ENCODE measurements around the gene ESPN.
"Not testable (repeated sequence)": the region's sequence is repeated elsewhere in the genome, so short reads cannot be mapped to it uniquely, and the experiment has no call there.

The ESPN gene

GRCh38 chr1:6426277-6426971 lies 1.8 kb downstream of the ESPN start:
- Mint-ChIP-seq H3K4me3 (no peak overlapping the region), H3K4me1 (peaks cover 7% of the 10 kb centered on the region), H3K27me3 (peaks cover 75% of the 10 kb centered on the region), H3K27ac (ENCODE audit: low read depth) (no peak overlapping the region), H3K36me3 (ENCODE audit: insufficient read depth) (no peaks in the 10 kb centered on the region), H3K9me3 (no peaks in the 10 kb centered on the region)
- ATAC-seq (replicated peaks; ENCODE audit: extremely low read depth, poor library complexity, severe bottlenecking) (no peak), DNase-seq (ENCODE audit: low spot score in 2 of 2) (no peak)

DNA sequence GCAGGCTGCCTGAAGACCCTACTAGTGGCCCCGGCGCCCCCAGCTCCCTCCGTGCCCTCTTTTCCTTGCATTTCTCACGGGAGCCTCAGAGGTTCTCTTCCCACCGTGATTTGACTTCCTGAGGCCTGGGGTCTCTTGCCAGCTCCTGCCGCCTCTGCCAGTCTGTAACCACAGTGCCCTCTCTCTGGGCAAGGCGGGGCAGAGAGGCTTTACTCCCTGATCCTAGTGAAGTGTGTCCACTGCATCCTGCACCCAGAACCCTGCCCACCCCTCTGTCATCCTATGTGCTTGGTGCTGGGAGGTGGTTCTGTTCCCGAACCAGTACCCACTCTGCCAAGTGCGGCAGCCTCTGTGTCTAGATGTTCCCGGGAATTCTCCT lies 2.4 kb downstream of the ESPN start:
- Mint-ChIP-seq H3K4me3 (no peak overlapping the region), H3K27me3 (peaks cover 70% of the 10 kb centered on the region), H3K4me1 (peaks cover 7% of the 10 kb centered on the region), H3K9me3 (no peaks in the 10 kb centered on the region), H3K27ac (ENCODE audit: low read depth) (no peak overlapping the region), H3K36me3 (ENCODE audit: insufficient read depth) (no peaks in the 10 kb centered on the region)
- DNase-seq (ENCODE audit: low spot score in 2 of 2): no peak
- no peak for ATAC-seq (replicated peaks; ENCODE audit: extremely low read depth, poor library complexity, severe bottlenecking)

GRCh38 chr1:6427441-6428390 lies 3.1 kb downstream of the ESPN start:
- Mint-ChIP-seq H3K27ac (ENCODE audit: low read depth) (no peak overlapping the region), H3K4me1 (peaks cover 7% of the 10 kb centered on the region)

GRCh38 chr1:6428453-6428852 lies 3.9 kb downstream of the ESPN start:
- not testable (repeated sequence) for H3K9me3 Mint-ChIP-seq; H3K4me1 Mint-ChIP-seq; H3K4me3 Mint-ChIP-seq; ATAC-seq (replicated peaks; ENCODE audit: extremely low read depth, poor library complexity, severe bottlenecking); DNase-seq (ENCODE audit: low spot score in 2 of 2); H3K36me3 Mint-ChIP-seq (ENCODE audit: insufficient read depth); H3K27ac Mint-ChIP-seq (ENCODE audit: low read depth)
- peaks cover 58% of the 10 kb centered on the region for H3K27me3 Mint-ChIP-seq

More at GRCh38 chr1:6427441-6428390, 3.1 kb downstream of the ESPN start:
- no peaks in the 10 kb centered on the region for H3K36me3 Mint-ChIP-seq (ENCODE audit: insufficient read depth)
- no peak for DNase-seq (ENCODE audit: low spot score in 2 of 2)
- ATAC-seq (replicated peaks; ENCODE audit: extremely low read depth, poor library complexity, severe bottlenecking): no peak
- peaks cover 62% of the 10 kb centered on the region for H3K27me3 Mint-ChIP-seq
- no peak overlapping the region for H3K4me3 Mint-ChIP-seq
- H3K9me3 Mint-ChIP-seq: no peaks in the 10 kb centered on the region

- H3K4me3 Mint-ChIP-seq; H3K36me3 Mint-ChIP-seq (ENCODE audit: insufficient read depth); DNase-seq (ENCODE audit: low spot score in 2 of 2); H3K9me3 Mint-ChIP-seq; H3K27ac Mint-ChIP-seq (ENCODE audit: low read depth); H3K4me1 Mint-ChIP-seq; ATAC-seq (replicated peaks; ENCODE audit: extremely low read depth, poor library complexity, severe bottlenecking): not testable (repeated sequence)
- H3K27me3 Mint-ChIP-seq: peaks cover 49% of the 10 kb centered on the region
Measured at GRCh38 chr1:6429660-6430411, 5.3 kb downstream of the ESPN start.

DNA sequence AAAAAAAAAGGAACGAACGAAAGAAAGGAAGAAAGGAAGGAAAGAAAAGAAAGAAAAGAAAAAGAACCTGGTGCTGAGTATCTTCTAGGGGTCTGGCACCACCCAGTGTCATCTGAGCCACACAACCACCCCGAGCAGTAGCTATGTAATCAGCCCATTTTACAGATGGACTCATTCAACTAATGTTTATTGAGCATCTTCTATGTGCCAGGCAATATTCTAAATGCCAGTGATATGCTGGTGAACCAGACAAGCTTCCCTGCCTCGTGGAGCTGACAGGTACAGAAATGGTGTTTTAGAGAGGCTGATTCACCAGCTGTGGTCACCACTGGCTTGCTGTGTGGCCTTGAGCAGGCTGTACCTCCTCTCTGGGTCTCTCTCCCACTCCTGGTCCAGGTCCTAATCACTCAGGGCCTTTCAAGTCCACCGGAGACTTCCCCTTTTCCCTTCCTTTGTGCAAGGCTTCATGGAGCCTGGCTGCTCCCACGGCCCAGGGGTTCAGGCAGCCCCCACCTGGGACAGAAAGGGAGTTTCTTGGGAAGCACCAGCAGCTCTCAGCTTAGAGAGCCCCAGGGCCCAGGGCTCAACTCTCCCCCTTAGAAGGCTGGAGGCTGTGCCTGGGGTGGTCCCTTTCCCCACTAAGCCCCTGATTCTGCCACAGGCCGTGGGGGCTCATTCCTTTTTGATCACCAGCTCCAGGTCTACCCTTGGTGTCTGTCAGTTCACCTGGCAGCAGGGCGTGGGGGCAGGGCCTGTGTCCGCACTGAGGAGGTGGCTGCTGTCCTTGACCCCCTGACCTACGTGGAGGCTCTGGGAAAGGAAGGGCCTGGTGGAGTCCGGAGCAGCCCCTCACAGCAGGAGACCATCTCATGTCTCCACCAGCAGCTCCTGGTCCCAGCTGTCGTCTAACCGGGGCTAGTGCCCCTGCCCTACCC lies 7.3 kb downstream of the ESPN start:
- H3K4me1 Mint-ChIP-seq; DNase-seq (ENCODE audit: low spot score in 2 of 2); H3K36me3 Mint-ChIP-seq (ENCODE audit: insufficient read depth); H3K4me3 Mint-ChIP-seq; H3K9me3 Mint-ChIP-seq; H3K27ac Mint-ChIP-seq (ENCODE audit: low read depth); ATAC-seq (replicated peaks; ENCODE audit: extremely low read depth, poor library complexity, severe bottlenecking): not testable (repeated sequence)
- peaks cover 41% of the 10 kb centered on the region for H3K27me3 Mint-ChIP-seq

GRCh38 chr1:6434186-6434585 lies 9.6 kb downstream of the ESPN start:
- no peak overlapping the region for H3K27ac Mint-ChIP-seq (ENCODE audit: low read depth)
- ATAC-seq (replicated peaks; ENCODE audit: extremely low read depth, poor library complexity, severe bottlenecking): no peak
- no peaks in the 10 kb centered on the region for H3K9me3 Mint-ChIP-seq
- H3K27me3 Mint-ChIP-seq: peaks cover 42% of the 10 kb centered on the region
- H3K4me1 Mint-ChIP-seq: peaks cover 9% of the 10 kb centered on the region
- DNase-seq (ENCODE audit: low spot score in 2 of 2): no peak
- peaks cover 2% of the 10 kb centered on the region for H3K36me3 Mint-ChIP-seq (ENCODE audit: insufficient read depth)
- no peak overlapping the region for H3K4me3 Mint-ChIP-seq

- Mint-ChIP-seq H3K36me3 (ENCODE audit: insufficient read depth) (peaks cover 2% of the 10 kb centered on the region), H3K27ac (ENCODE audit: low read depth) (no peak overlapping the region), H3K9me3 (no peaks in the 10 kb centered on the region), H3K27me3 (peaks cover 43% of the 10 kb centered on the region), H3K4me3 (no peak overlapping the region), H3K4me1 (peaks cover 15% of the 10 kb centered on the region)
- no peak for DNase-seq (ENCODE audit: low spot score in 2 of 2)
- no peak for ATAC-seq (replicated peaks; ENCODE audit: extremely low read depth, poor library complexity, severe bottlenecking)
Measured at GRCh38 chr1:6435129-6435528, 10.6 kb downstream of the ESPN start.

DNA sequence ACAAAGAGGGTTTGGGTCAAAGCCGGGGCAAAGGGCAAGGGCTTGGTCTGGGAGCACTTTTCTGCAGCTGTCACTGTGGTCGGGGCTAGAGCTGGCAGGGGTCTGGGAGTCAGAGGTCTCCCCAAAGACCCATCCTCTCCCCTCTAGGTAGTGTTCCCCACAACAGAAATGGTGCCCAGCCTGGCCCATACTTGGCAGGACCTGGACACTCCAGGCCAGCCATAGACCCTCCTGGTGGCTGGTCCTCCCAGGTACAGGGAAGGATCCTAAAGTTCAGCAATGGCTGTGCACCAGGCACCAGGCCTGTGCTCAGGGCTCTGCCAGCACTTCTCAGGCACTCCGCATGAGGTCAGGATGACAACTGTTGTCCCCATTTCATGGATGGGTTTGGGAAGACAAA lies 11.0 kb downstream of the ESPN start:
- DNase-seq (ENCODE audit: low spot score in 2 of 2): no peak
- Mint-ChIP-seq H3K9me3 (no peaks in the 10 kb centered on the region), H3K27me3 (peaks cover 38% of the 10 kb centered on the region), H3K27ac (ENCODE audit: low read depth) (no peak overlapping the region), H3K4me3 (no peak overlapping the region), H3K4me1 (peaks cover 15% of the 10 kb centered on the region), H3K36me3 (ENCODE audit: insufficient read depth) (peaks cover 2% of the 10 kb centered on the region)
- ATAC-seq (replicated peaks; ENCODE audit: extremely low read depth, poor library complexity, severe bottlenecking): no peak

- not testable (repeated sequence) for H3K4me3 Mint-ChIP-seq; H3K36me3 Mint-ChIP-seq (ENCODE audit: insufficient read depth); H3K9me3 Mint-ChIP-seq; H3K27ac Mint-ChIP-seq (ENCODE audit: low read depth); ATAC-seq (replicated peaks; ENCODE audit: extremely low read depth, poor library complexity, severe bottlenecking); DNase-seq (ENCODE audit: low spot score in 2 of 2)
- H3K4me1 Mint-ChIP-seq: peaks cover 15% of the 10 kb centered on the region
- H3K27me3 Mint-ChIP-seq: peaks cover 39% of the 10 kb centered on the region
Measured at GRCh38 chr1:6436277-6436676, 11.7 kb downstream of the ESPN start.

DNA sequence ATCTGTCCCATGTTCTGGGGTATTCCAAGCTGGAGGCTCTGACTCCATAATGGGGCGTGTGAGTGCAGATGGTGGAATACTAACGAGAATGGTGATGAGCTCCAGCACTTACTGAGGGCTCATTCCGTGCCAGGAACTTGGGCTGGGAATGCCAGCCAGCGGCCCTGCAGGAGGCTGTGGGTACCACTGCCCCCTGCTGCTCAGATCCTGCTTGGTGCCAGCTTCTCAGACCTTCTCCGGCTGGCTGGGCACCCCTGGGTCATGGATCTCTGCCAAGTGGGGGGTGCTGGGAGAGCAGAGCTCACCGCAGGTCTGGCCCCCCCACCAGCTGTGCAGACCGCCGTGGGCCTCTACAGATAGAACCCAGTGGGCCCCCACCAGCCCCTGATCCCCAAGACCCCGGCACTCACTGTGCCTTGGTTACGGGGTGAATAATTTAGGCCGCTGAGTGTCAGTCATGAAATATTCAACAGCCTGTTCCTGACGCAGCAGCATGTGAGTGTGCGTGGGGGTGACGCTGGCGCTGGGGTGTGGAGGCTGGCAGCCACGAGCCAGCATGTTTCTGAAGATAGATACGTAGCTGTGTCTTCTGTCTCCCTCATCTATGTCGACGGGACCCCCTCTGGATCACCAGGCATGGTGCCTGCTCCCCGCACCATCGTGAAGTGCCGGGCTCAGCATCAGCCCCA lies 12.6 kb downstream of the ESPN start:
- H3K27ac Mint-ChIP-seq (ENCODE audit: low read depth); H3K4me3 Mint-ChIP-seq; DNase-seq (ENCODE audit: low spot score in 2 of 2); ATAC-seq (replicated peaks; ENCODE audit: extremely low read depth, poor library complexity, severe bottlenecking); H3K36me3 Mint-ChIP-seq (ENCODE audit: insufficient read depth); H3K9me3 Mint-ChIP-seq: not testable (repeated sequence)
- Mint-ChIP-seq H3K27me3 (peaks cover 47% of the 10 kb centered on the region), H3K4me1 (peaks cover 15% of the 10 kb centered on the region)

All from central memory CD8-positive, alpha-beta T cell (primary cell).